Stomach (tissue), 4 donors: ENCODE measurements around the gene MYO10.

Experiments
- CTCF ChIP-seq, 7 experiments: fragments of 450-650 bp in 4 of 7; fragments of 200-600 bp in 3 of 7; sonication (generic) in 3 of 7; IDR thresholded peaks; one replicate each; pipeline ENCODE4 v1.5.1; 2016 to 2019; ENCODE audit warnings: antibody characterized with exemption in 7 of 7, control low read depth in 2 of 7, mild to moderate bottlenecking in 1 of 7
- POLR2A ChIP-seq, 4 donors: fragments of 450-650 bp; IDR thresholded peaks; one replicate each; pipeline ENCODE4 v1.6.1; 2016; ENCODE audit warnings: antibody characterized with exemption in 4 of 4, control low read depth in 2 of 4, mild to moderate bottlenecking in 1 of 4, moderate library complexity in 1 of 4
- POLR2AphosphoS5 ChIP-seq, 3 donors: sonication (generic); formaldehyde crosslinking; IDR thresholded peaks; one replicate each; pipeline ENCODE4 v1.6.1; 2016; ENCODE audit warnings: antibody characterized with exemption in 3 of 3

DNA sequence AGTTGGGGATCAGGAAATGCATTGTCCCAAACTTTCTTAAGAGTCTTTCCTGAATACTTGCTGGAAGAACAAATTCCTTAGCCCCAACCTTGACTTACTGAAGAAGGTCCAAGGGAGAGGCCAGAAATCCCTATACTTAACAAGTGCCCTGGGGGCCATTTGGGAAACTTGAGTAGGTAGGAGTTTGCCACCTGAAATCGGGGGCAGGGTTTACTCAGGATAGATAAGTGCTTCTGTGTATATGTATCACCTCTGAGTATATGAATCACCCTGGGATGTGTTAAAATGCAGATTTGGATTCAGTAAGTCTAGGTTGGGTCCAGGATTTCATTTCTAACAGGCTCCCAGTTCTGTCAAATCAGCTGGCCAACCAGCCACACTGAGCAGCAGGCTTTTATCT, 47.9 kb upstream of the MYO10 start:
- TF ChIP-seq CTCF (IDR thresholded peaks at IDR 0.05) (no peak), POLR2A (IDR thresholded peaks at IDR 0.05) (no peak), POLR2AphosphoS5 (IDR thresholded peaks at IDR 0.05) (no peak)
